Measurements from ENCODE around the gene HTRA1. TPM values are rescaled to one million over a fixed set of nuclear protein-coding genes. Genes with fewer than 3 reads are reported as not detected.

HTRA1 gene
- total and polyA plus RNA-seq, 7 experiments from 2014 or later = 0.22 to 0.64 (median 0.40) TPM; not detected in 3

- H3K27ac Mint-ChIP-seq = no peak overlapping the region
- H3K9me3 Mint-ChIP-seq = peaks cover 0 to 3% (median 0%) of the 10 kb centered on the region in 11 donors
- no peak for DNase-seq
- no peaks in the 10 kb centered on the region for H3K36me3 ChIP-seq (ENCODE audit: control insufficient read depth in 2 of 3, insufficient read depth in 3 of 3, low read length in 3 of 3)
- ChIA-PET POLR2A (no interaction called here), CTCF (no interaction called here)
- H3K4me3 Mint-ChIP-seq = no peak overlapping the region
- intact Hi-C loops (cut with micrococcal nuclease) = no loop called here
- ATAC-seq = no peak
- no peaks in the 10 kb centered on the region for H3K27me3 ChIP-seq (ENCODE audit: control insufficient read depth in 2 of 2, insufficient read depth in 2 of 2, low read length in 2 of 2)
- no peak overlapping the region for H3K27ac ChIP-seq (ENCODE audit: low read depth, low read length)
- peaks cover 7 to 21% of the 10 kb centered on the region in 2 donors for H3K4me1 ChIP-seq (ENCODE audit: control insufficient read depth in 2 of 2, insufficient read depth in 2 of 2, low read length in 2 of 2)
- H3K9me3 ChIP-seq (ENCODE audit: control insufficient read depth in 2 of 3, low read length in 3 of 3) = no peaks in the 10 kb centered on the region
- no peaks in the 10 kb centered on the region for H3K36me3 Mint-ChIP-seq
- peaks cover 0 to 26% (median 6%) of the 10 kb centered on the region in 5 donors for H3K27me3 Mint-ChIP-seq
- H3K4me1 Mint-ChIP-seq = peaks cover 5 to 29% (median 24%) of the 10 kb centered on the region in 7 donors
- no peak overlapping the region for H3K4me3 ChIP-seq (ENCODE audit: low read length)
Measured at GRCh38 chr10:122537545-122537944, 76.2 kb downstream of the HTRA1 start.

GRCh38 chr10:122541541-122542002 is 80.2 kb downstream of the HTRA1 start:
- peak overlapping the region in 1 of 9 donors; percentile 39 for H3K27ac Mint-ChIP-seq
- H3K4me3 ChIP-seq (ENCODE audit: low read length) = no peak overlapping the region
- peak; percentile 58 for ATAC-seq
- intact Hi-C loops (cut with micrococcal nuclease) = no loop called here
- H3K4me1 ChIP-seq (ENCODE audit: control insufficient read depth in 2 of 2, insufficient read depth in 2 of 2, low read length in 2 of 2) = peaks cover 13 to 31% of the 10 kb centered on the region in 2 donors
- DNase-seq = peak in 1 of 9 donors; percentile 17
- ChIA-PET CTCF (interaction anchor here (1.2 kb wide), 1 partner anchor 274 kb away, joined by 4 read pairs; no protein-coding TSS in a partner anchor), POLR2A (interaction anchor here (1.2 kb wide), 1 partner anchor 9 kb away, joined by 4 read pairs; no protein-coding TSS in a partner anchor)
- H3K9me3 ChIP-seq (ENCODE audit: control insufficient read depth in 2 of 3, low read length in 3 of 3) = no peaks in the 10 kb centered on the region
- H3K4me3 Mint-ChIP-seq = peak overlapping the region in 5 of 10 donors; percentile 12 to 49 (median 36)
- H3K36me3 ChIP-seq (ENCODE audit: control insufficient read depth in 2 of 3, insufficient read depth in 3 of 3, low read length in 3 of 3) = no peaks in the 10 kb centered on the region
- no peaks in the 10 kb centered on the region for H3K36me3 Mint-ChIP-seq
- peaks cover 0 to 19% (median 4%) of the 10 kb centered on the region in 5 donors for H3K27me3 Mint-ChIP-seq
- H3K27ac ChIP-seq (ENCODE audit: low read depth, low read length) = no peak overlapping the region
- H3K4me1 Mint-ChIP-seq = peaks cover 5 to 48% (median 32%) of the 10 kb centered on the region in 7 donors
- no peaks in the 10 kb centered on the region for H3K27me3 ChIP-seq (ENCODE audit: control insufficient read depth in 2 of 2, insufficient read depth in 2 of 2, low read length in 2 of 2)
- H3K9me3 Mint-ChIP-seq = peaks cover 0 to 3% (median 0%) of the 10 kb centered on the region in 11 donors

- no peaks in the 10 kb centered on the region for H3K27me3 ChIP-seq (ENCODE audit: control insufficient read depth in 2 of 2, insufficient read depth in 2 of 2, low read length in 2 of 2)
- Mint-ChIP-seq H3K9me3 (peaks cover 0 to 2% (median 0%) of the 10 kb centered on the region in 11 donors), H3K36me3 (no peaks in the 10 kb centered on the region), H3K4me3 (no peak overlapping the region), H3K27ac (peak overlapping the region in 1 of 9 donors; percentile 23), H3K27me3 (peaks cover 0 to 15% (median 0%) of the 10 kb centered on the region in 5 donors), H3K4me1 (peaks cover 5 to 53% (median 32%) of the 10 kb centered on the region in 7 donors)
- peaks cover 13 to 31% of the 10 kb centered on the region in 2 donors for H3K4me1 ChIP-seq (ENCODE audit: control insufficient read depth in 2 of 2, insufficient read depth in 2 of 2, low read length in 2 of 2)
- CTCF ChIA-PET = no interaction called here
- H3K9me3 ChIP-seq (ENCODE audit: control insufficient read depth in 2 of 3, low read length in 3 of 3) = no peaks in the 10 kb centered on the region
- H3K4me3 ChIP-seq (ENCODE audit: low read length) = no peak overlapping the region
- peak; percentile 28 for ATAC-seq
- H3K27ac ChIP-seq (ENCODE audit: low read depth, low read length) = no peak overlapping the region
- POLR2A ChIA-PET = no interaction called here
- intact Hi-C loops (cut with micrococcal nuclease) = no loop called here
- no peak for DNase-seq
- H3K36me3 ChIP-seq (ENCODE audit: control insufficient read depth in 2 of 3, insufficient read depth in 3 of 3, low read length in 3 of 3) = no peaks in the 10 kb centered on the region
Measured at GRCh38 chr10:122543676-122544445, 82.5 kb downstream of the HTRA1 start.

GRCh38 chr10:122544493-122544892 is 83.1 kb downstream of the HTRA1 start:
- no peak overlapping the region for H3K27ac ChIP-seq (ENCODE audit: low read depth, low read length)
- ATAC-seq = peak; percentile 69
- Mint-ChIP-seq H3K36me3 (no peaks in the 10 kb centered on the region), H3K4me3 (no peak overlapping the region), H3K4me1 (peaks cover 5 to 53% (median 32%) of the 10 kb centered on the region in 7 donors), H3K9me3 (peaks cover 0 to 2% (median 0%) of the 10 kb centered on the region in 11 donors), H3K27ac (no peak overlapping the region), H3K27me3 (peaks cover 0 to 15% (median 0%) of the 10 kb centered on the region in 5 donors)
- CTCF ChIA-PET = no interaction called here
- intact Hi-C loops (cut with micrococcal nuclease) = no loop called here
- H3K27me3 ChIP-seq (ENCODE audit: control insufficient read depth in 2 of 2, insufficient read depth in 2 of 2, low read length in 2 of 2) = no peaks in the 10 kb centered on the region
- H3K9me3 ChIP-seq (ENCODE audit: control insufficient read depth in 2 of 3, low read length in 3 of 3) = no peaks in the 10 kb centered on the region
- H3K36me3 ChIP-seq (ENCODE audit: control insufficient read depth in 2 of 3, insufficient read depth in 3 of 3, low read length in 3 of 3) = no peaks in the 10 kb centered on the region
- peaks cover 13 to 31% of the 10 kb centered on the region in 2 donors for H3K4me1 ChIP-seq (ENCODE audit: control insufficient read depth in 2 of 2, insufficient read depth in 2 of 2, low read length in 2 of 2)
- no peak for DNase-seq
- POLR2A ChIA-PET = no interaction called here
- no peak overlapping the region for H3K4me3 ChIP-seq (ENCODE audit: low read length)

GRCh38 chr10:122546242-122546641 is 84.9 kb downstream of the HTRA1 start:
- Mint-ChIP-seq H3K9me3 (no peaks in the 10 kb centered on the region), H3K4me1 (peaks cover 4 to 47% (median 33%) of the 10 kb centered on the region in 7 donors), H3K4me3 (no peak overlapping the region), H3K27me3 (peaks cover 0 to 4% (median 0%) of the 10 kb centered on the region in 5 donors), H3K27ac (peak overlapping the region in 1 of 9 donors; percentile 60), H3K36me3 (no peaks in the 10 kb centered on the region)
- ChIA-PET POLR2A (no interaction called here), CTCF (no interaction called here)
- no peak overlapping the region for H3K4me3 ChIP-seq (ENCODE audit: low read length)
- intact Hi-C loops (cut with micrococcal nuclease) = no loop called here
- no peaks in the 10 kb centered on the region for H3K36me3 ChIP-seq (ENCODE audit: control insufficient read depth in 2 of 3, insufficient read depth in 3 of 3, low read length in 3 of 3)
- DNase-seq = no peak
- H3K4me1 ChIP-seq (ENCODE audit: control insufficient read depth in 2 of 2, insufficient read depth in 2 of 2, low read length in 2 of 2) = peaks cover 22 to 25% of the 10 kb centered on the region in 2 donors
- H3K27me3 ChIP-seq (ENCODE audit: control insufficient read depth in 2 of 2, insufficient read depth in 2 of 2, low read length in 2 of 2) = no peaks in the 10 kb centered on the region
- H3K9me3 ChIP-seq (ENCODE audit: control insufficient read depth in 2 of 3, low read length in 3 of 3) = no peaks in the 10 kb centered on the region
- no peak for ATAC-seq
- H3K27ac ChIP-seq (ENCODE audit: low read depth, low read length) = no peak overlapping the region

- H3K27ac ChIP-seq (ENCODE audit: low read depth, low read length) = no peak overlapping the region
- no peaks in the 10 kb centered on the region for H3K36me3 ChIP-seq (ENCODE audit: control insufficient read depth in 2 of 3, insufficient read depth in 3 of 3, low read length in 3 of 3)
- no peaks in the 10 kb centered on the region for H3K9me3 ChIP-seq (ENCODE audit: control insufficient read depth in 2 of 3, low read length in 3 of 3)
- Mint-ChIP-seq H3K4me1 (peaks cover 2 to 29% (median 17%) of the 10 kb centered on the region in 7 donors), H3K4me3 (peak overlapping the region in 1 of 10 donors; percentile 8), H3K9me3 (no peaks in the 10 kb centered on the region), H3K27me3 (peaks cover 0 to 3% (median 0%) of the 10 kb centered on the region in 5 donors), H3K36me3 (no peaks in the 10 kb centered on the region), H3K27ac (no peak overlapping the region)
- H3K4me1 ChIP-seq (ENCODE audit: control insufficient read depth in 2 of 2, insufficient read depth in 2 of 2, low read length in 2 of 2) = peaks cover 12 to 16% of the 10 kb centered on the region in 2 donors
- intact Hi-C loops (cut with micrococcal nuclease) = no loop called here
- no peak overlapping the region for H3K4me3 ChIP-seq (ENCODE audit: low read length)
- DNase-seq (no peak), ATAC-seq (no peak)
- H3K27me3 ChIP-seq (ENCODE audit: control insufficient read depth in 2 of 2, insufficient read depth in 2 of 2, low read length in 2 of 2) = no peaks in the 10 kb centered on the region
- POLR2A ChIA-PET = no interaction called here
- CTCF ChIA-PET = interaction anchor here (1.0 kb wide), 1 partner anchor 17 kb away, joined by 5 read pairs; no protein-coding TSS in a partner anchor
Measured at GRCh38 chr10:122548407-122549085, 87.2 kb downstream of the HTRA1 start.

All from naive thymus-derived CD4-positive, alpha-beta T cell (primary cell).